DND-41 (cell line): ENCODE data around the gene ZNF48.
A peak's percentile ranks its signal among the peaks of the same experiment; 100 is the strongest.

Experiments used
- ATAC-seq: fragments of 200-7000 bp; cut with Tn5 transposase; 3 replicates; pipeline ENCODE4 v1.9.1; 2021; ENCODE audit warnings: low read depth; ENCODE audit not compliant: insufficient read depth
- DNase-seq: peaks from one replicate; pipeline ENCODE4 v3.0.0-alpha.2; 2020
- H2AFZ ChIP-seq: 2 replicates; pipeline ENCODE4 v1.6.0; 2012; ENCODE audit warnings: low read depth, low read length
- H3K27ac ChIP-seq: 2 replicates; pipeline ENCODE4 v1.5.1; 2012; ENCODE audit warnings: low read length, inconsistent platforms
- H3K27me3 ChIP-seq: fragments of 200-600 bp; sonication (generic); 2 replicates; pipeline ENCODE4 v1.6.0; 2012; ENCODE audit warnings: low read length, mild to moderate bottlenecking, inconsistent platforms; ENCODE audit not compliant: insufficient read depth, poor library complexity
- H3K36me3 ChIP-seq: 2 replicates; pipeline ENCODE4 v1.5.1; 2012; ENCODE audit warnings: low read length, inconsistent platforms; ENCODE audit not compliant: insufficient read depth
- H3K4me1 ChIP-seq: 2 replicates; pipeline ENCODE4 v1.5.1; 2012; ENCODE audit warnings: mild to moderate bottlenecking, low read length; ENCODE audit not compliant: insufficient read depth
- H3K4me2 ChIP-seq: 2 replicates; pipeline ENCODE4 v1.6.0; 2012; ENCODE audit warnings: mild to moderate bottlenecking, moderate library complexity, low read length, inconsistent platforms; ENCODE audit not compliant: insufficient read depth
- H3K4me3 ChIP-seq, 2 experiments: fragments of 200-600 bp in 1 of 2; shearing (Covaris generic) in 1 of 2; 2 replicates each; pipeline ENCODE4 v1.5.1; 2012 to 2016; ENCODE audit warnings: inconsistent platforms in 2 of 2, low read length in 2 of 2, mild to moderate bottlenecking in 2 of 2, low read depth in 1 of 2, moderate library complexity in 1 of 2
- H3K79me2 ChIP-seq: 2 replicates; pipeline ENCODE4 v1.6.0; 2012; ENCODE audit warnings: low read length, inconsistent platforms; ENCODE audit not compliant: insufficient read depth
- H3K9ac ChIP-seq: 2 replicates; pipeline ENCODE4 v1.6.0; 2012; ENCODE audit warnings: low read depth, mild to moderate bottlenecking, inconsistent platforms, low read length, moderate library complexity
- H3K9me3 ChIP-seq: 2 replicates; pipeline ENCODE4 v1.5.1; 2012; ENCODE audit warnings: low read length, moderate library complexity, mild to moderate bottlenecking, inconsistent platforms; ENCODE audit not compliant: insufficient read depth, severe bottlenecking
- H4K20me1 ChIP-seq: 2 replicates; pipeline ENCODE4 v1.6.0; 2012; ENCODE audit warnings: low read length; ENCODE audit not compliant: insufficient read depth
- EZH2 ChIP-seq: IDR thresholded peaks from 3 replicates; pipeline ENCODE4 v1.6.1; 2012; ENCODE audit warnings: borderline replicate concordance, low read depth, mild to moderate bottlenecking, moderate library complexity, low read length, inconsistent platforms; ENCODE audit not compliant: severe bottlenecking
- TF ChIP-seq, protein P1 (sequence below): IDR thresholded peaks from 2 replicates; pipeline ENCODE4 v1.5.1; 2012; ENCODE audit warnings: borderline replicate concordance, low read length, moderate library complexity, mild to moderate bottlenecking; ENCODE audit not compliant: poor library complexity, severe bottlenecking; ENCODE audit errors: extremely low read depth

Gene ZNF48

DNA sequence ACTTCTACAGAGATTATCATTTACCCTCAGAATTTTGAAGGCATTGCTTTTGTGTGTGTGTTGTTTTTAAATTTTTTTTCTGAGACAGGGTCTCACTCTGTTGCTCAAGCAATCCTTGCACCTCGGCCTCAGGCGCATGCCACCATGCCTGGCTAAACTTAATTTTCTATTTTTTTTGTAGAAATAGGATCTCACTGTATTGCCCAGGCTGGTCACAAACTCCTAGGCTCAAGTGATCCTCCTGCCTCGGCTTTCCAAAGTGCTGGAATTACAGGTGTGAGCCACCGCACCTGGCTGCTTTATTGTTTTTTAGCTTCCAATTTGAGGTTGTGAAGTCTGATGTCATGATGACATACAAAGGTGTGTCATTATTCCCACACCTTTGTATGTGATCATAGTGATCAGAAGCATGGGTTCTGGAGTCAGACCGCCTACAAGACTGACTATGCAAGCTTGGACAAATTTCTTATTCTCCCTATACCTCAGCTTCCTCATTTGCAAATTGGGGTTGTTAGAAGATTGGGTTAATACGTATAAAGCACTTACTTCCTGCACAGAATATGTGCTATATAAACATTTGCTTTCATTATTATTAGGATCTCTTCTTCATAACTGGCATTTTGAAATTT lies 44.6 kb downstream of the ZNF48 start:
- H3K4me3 ChIP-seq = no peak overlapping the region
- peaks cover 14% of the 10 kb centered on the region for H4K20me1 ChIP-seq
- H3K4me2 ChIP-seq = no peak overlapping the region
- no peak overlapping the region for H3K9ac ChIP-seq
- peaks cover 20% of the 10 kb centered on the region for H3K4me1 ChIP-seq
- DNase-seq (no peak), ATAC-seq (no peak)
- no peak for TF ChIP-seq EZH2
- TF ChIP-seq, protein P1, sequence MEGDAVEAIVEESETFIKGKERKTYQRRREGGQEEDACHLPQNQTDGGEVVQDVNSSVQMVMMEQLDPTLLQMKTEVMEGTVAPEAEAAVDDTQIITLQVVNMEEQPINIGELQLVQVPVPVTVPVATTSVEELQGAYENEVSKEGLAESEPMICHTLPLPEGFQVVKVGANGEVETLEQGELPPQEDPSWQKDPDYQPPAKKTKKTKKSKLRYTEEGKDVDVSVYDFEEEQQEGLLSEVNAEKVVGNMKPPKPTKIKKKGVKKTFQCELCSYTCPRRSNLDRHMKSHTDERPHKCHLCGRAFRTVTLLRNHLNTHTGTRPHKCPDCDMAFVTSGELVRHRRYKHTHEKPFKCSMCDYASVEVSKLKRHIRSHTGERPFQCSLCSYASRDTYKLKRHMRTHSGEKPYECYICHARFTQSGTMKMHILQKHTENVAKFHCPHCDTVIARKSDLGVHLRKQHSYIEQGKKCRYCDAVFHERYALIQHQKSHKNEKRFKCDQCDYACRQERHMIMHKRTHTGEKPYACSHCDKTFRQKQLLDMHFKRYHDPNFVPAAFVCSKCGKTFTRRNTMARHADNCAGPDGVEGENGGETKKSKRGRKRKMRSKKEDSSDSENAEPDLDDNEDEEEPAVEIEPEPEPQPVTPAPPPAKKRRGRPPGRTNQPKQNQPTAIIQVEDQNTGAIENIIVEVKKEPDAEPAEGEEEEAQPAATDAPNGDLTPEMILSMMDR = no peak
- H3K79me2 ChIP-seq = peaks cover 18% of the 10 kb centered on the region
- H2AFZ ChIP-seq = no peak overlapping the region
- no peaks in the 10 kb centered on the region for H3K9me3 ChIP-seq
- H3K36me3 ChIP-seq = peaks cover 20% of the 10 kb centered on the region
- no peak overlapping the region for H3K27ac ChIP-seq
- no peaks in the 10 kb centered on the region for H3K27me3 ChIP-seq

DNA sequence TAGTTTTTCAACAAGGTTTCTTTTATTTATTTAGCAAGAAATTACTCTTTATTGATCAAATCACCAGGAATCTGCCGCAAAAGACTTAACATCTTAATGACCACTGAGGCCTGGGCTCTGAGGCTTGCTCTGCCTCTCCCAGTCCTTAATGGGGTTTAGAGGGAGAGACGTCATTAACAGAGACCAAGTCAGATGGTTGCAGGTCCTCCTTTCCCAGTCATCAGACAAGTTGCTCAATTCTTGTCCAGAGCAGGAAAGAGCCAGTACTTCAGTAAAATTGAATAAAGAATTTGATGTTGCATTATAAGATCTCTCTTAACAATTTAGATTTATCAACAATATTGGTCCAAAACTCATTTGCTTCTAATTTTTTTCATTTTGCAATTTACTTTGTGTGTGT lies 48.4 kb downstream of the ZNF48 start:
- H3K9ac ChIP-seq = peak overlapping the region; percentile 82; the same call in 1 of the 2 replicates
- peaks cover 19% of the 10 kb centered on the region for H4K20me1 ChIP-seq
- H2AFZ ChIP-seq = no peak overlapping the region
- ATAC-seq (no peak), DNase-seq (no peak)
- TF ChIP-seq, protein P1 = no peak
- no peak for TF ChIP-seq EZH2
- H3K79me2 ChIP-seq = peaks cover 26% of the 10 kb centered on the region
- no peaks in the 10 kb centered on the region for H3K9me3 ChIP-seq
- H3K4me3 ChIP-seq = peak overlapping the region in 1 of 2 experiments; percentile 64; a peak in 2 of 4 replicates
- peaks cover 30% of the 10 kb centered on the region for H3K4me1 ChIP-seq
- peak overlapping the region; percentile 80 for H3K4me2 ChIP-seq
- no peaks in the 10 kb centered on the region for H3K27me3 ChIP-seq
- H3K36me3 ChIP-seq = peaks cover 23% of the 10 kb centered on the region
- H3K27ac ChIP-seq = no peak overlapping the region

DNA sequence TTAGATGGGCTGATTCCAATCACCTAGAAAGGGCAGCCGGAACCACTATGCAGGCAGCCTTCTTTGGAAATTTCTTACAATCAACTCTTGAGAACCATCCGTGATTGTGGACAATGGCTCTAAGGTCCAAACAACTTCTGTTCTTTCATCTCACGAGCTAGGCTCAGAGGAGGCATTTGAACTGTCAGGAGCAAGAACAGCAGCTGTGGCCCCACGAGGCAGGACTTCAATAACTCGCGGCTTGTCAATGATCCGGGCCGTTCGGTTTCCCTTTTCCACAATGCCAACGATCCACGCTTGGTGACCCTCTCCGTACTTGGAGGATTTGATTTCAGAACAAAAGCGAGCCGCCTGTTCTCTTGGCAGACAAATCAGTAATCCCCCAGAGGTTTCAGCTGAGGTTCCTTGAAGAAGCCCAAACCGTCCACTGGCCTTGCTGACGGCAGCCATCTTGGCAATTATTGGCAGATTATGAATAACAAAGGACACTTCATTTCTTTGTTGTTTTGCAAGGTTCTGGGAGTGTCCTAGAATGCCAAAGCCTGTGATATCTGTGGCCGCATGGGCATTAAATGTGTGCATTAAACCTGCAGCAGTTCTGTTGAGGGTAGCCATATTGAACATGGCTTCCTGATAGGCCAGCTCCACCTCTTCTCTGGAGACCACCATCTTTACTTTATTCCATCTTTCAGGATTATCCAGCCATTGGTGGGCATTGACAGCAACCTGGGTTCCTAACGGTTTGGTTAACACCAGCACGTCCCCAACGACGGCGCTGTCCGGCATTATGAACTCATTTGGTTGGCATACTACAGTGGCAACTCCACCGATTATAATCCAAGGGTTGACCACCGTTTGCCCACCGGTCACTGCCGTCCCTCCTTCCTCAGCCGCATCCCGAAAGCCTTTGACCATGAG lies 49.3 kb downstream of the ZNF48 start:
- Histone ChIP-seq H3K9me3 (no peaks in the 10 kb centered on the region), H2AFZ (no peak overlapping the region), H3K4me3 (peak overlapping the region; percentile 64 to 76; a peak in 3 of 4 replicates), H4K20me1 (peaks cover 19% of the 10 kb centered on the region), H3K36me3 (peaks cover 23% of the 10 kb centered on the region), H3K4me2 (peak overlapping the region; percentile 80), H3K27ac (peak overlapping the region; percentile 85), H3K79me2 (peaks cover 26% of the 10 kb centered on the region), H3K9ac (peak overlapping the region; percentile 82), H3K4me1 (peaks cover 30% of the 10 kb centered on the region), H3K27me3 (no peaks in the 10 kb centered on the region)
- ATAC-seq = no peak
- no peak for TF ChIP-seq EZH2
- TF ChIP-seq, protein P1 = no peak
- DNase-seq = no peak
